ENCODE measurements around the gene OR2C1.

OR2C1 gene

DNA sequence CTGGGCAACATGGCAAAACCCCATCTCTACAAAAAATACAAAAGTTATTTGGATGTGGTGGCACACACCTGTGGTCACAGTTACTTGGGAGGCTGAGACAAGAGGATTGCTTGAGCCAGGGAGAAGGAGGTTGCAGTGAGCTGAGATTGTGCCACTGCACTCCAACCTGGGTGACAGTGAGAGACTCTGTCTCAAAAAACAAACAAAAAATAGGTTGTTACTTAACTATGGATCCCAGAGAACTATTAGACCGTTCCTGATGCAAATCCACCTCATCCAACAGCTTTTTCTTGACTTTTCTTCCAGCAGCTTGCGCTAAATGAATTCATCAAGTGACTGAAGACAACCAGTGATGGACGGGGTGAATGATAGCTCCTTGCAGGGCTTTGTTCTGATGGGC lies at the start of gene OR2C1:
Gene OR2C1 (plus strand): TSS at position 301 of the 400 bp plus-strand sequence. CDS start 52 bp downstream, at position 353.
- DNase-seq (ENCODE audit: low read depth in 3 of 3): no peak

GRCh38 chr16:3306078-3306477 lies 49.6 kb upstream of the OR2C1 start:
- DNase-seq (ENCODE audit: low read depth in 3 of 3): no peak

- DNase-seq (ENCODE audit: low read depth in 3 of 3): no peak
These were observed 44.2 kb upstream of the OR2C1 start for GRCh38 chr16:3311496-3311895.

GRCh38 chr16:3317315-3317999 lies 38.2 kb upstream of the OR2C1 start:
- no peak for DNase-seq (ENCODE audit: low read depth in 3 of 3)

DNA sequence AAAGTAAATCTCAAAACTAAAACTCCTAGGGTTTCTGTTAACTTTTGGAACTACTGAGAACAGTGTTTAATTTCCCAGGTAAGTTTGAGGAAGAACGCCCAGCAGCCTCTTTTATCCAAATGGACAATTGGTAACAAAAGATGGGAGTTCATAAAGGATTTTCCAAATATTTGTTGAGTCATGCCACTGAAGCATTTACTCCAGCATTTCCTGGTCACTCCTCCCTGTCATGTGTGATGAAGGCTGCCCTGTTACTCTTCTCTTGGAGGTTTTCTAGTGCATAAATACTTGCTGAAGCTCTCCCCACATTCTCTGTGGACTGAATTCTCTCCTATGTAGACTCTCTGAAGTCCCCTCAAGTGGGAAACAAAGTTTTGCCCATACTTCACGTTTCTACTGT lies 33.9 kb upstream of the OR2C1 start:
- no peak for DNase-seq (ENCODE audit: low read depth in 3 of 3)

DNA sequence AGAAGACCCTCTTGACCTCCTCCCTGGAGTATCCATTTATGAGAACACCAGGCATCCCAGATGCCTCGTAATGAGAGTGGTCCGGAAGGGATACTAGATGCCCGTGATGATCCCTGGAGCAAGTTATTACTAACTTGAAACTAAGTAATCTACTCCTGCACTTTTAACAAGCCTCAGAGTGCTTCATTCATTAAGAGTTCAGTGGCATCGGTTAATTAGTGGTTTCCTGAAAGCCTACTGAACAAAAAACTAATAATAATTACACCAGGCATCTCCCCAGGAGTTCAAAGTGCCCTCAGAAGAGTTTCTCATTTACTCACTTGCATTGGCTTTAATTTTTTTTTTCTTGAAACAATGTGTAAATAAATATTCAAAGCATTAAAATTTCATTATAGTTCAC lies 28.2 kb upstream of the OR2C1 start:
- DNase-seq (ENCODE audit: low read depth in 3 of 3): no peak

GRCh38 chr16:3328104-3328503 lies 27.6 kb upstream of the OR2C1 start:
- DNase-seq (ENCODE audit: low read depth in 3 of 3): no peak

GRCh38 chr16:3328643-3329042 lies 27.0 kb upstream of the OR2C1 start:
- no peak for DNase-seq (ENCODE audit: low read depth in 3 of 3)

DNA sequence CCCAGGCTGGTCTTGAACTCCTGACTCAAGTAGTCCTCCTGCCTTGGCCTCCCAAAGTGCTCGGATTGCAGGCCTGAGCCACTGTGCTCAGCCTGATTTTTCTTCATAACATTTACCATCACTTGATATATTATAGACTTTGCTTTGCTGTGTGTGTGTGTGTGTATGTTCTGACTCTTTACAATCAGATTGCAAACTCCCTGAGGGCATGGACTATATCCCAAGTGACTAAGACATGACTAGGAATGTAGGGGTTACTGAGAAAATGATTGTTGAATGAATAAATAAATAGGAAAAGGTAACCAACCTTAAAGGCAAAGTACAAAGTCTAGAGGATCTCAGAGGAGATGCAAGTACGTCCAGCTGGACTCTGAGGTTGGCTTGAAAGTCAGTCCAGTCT lies 9.6 kb upstream of the OR2C1 start:
- DNase-seq (ENCODE audit: low read depth in 3 of 3): no peak

GRCh38 chr16:3347586-3347985 lies 8.1 kb upstream of the OR2C1 start:
- no peak for DNase-seq (ENCODE audit: low read depth in 3 of 3)

GRCh38 chr16:3348547-3349167 lies 7.0 kb upstream of the OR2C1 start:
- no peak for DNase-seq (ENCODE audit: low read depth in 3 of 3)

DNA sequence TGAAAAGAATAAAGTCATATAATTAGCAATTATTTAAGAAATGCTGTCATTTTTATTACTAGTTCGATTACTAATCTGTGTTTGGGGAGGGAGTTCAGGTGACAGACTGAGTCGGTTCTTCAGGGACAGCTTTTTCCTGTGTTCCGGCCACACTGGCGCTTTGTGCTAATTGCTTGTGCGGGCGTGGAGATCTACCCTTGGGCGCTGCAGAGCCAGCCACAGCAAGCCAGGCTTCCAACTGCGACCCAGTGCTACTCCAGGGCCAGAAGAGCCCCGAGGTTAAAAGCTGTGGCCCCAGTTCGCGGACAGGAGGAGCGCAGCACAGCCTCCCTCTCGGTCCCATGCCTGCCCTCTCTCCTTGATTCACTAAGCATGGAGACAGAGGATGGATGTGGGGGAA lies 6.5 kb upstream of the OR2C1 start:
- no peak for DNase-seq (ENCODE audit: low read depth in 3 of 3)

DNA sequence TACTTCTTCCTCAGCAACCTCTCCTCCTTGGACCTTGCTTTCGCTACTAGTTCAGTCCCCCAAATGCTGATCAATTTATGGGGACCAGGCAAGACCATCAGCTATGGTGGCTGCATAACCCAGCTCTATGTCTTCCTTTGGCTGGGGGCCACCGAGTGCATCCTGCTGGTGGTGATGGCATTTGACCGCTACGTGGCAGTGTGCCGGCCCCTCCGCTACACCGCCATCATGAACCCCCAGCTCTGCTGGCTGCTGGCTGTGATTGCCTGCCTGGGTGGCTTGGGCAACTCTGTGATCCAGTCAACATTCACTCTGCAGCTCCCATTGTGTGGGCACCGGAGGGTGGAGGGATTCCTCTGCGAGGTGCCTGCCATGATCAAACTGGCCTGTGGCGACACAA lies 429 bp downstream of the OR2C1 start:
- DNase-seq (ENCODE audit: low read depth in 3 of 3): no peak

- DNase-seq (ENCODE audit: low read depth in 3 of 3): no peak
These were observed 3.2 kb downstream of the OR2C1 start for GRCh38 chr16:3358871-3359270.

GRCh38 chr16:3362931-3363330 lies 7.2 kb downstream of the OR2C1 start:
- DNase-seq (ENCODE audit: low read depth in 3 of 3): no peak

- DNase-seq (ENCODE audit: low read depth in 3 of 3): no peak
These were observed 8.1 kb downstream of the OR2C1 start for GRCh38 chr16:3363793-3364192.

GRCh38 chr16:3364774-3365427 lies 9.2 kb downstream of the OR2C1 start:
- peak; percentile 75 to 85 (median 78) for DNase-seq (ENCODE audit: low read depth in 3 of 3)

- no peak for DNase-seq (ENCODE audit: low read depth in 3 of 3)
These were observed 13.4 kb downstream of the OR2C1 start for GRCh38 chr16:3369073-3369472.

DNA sequence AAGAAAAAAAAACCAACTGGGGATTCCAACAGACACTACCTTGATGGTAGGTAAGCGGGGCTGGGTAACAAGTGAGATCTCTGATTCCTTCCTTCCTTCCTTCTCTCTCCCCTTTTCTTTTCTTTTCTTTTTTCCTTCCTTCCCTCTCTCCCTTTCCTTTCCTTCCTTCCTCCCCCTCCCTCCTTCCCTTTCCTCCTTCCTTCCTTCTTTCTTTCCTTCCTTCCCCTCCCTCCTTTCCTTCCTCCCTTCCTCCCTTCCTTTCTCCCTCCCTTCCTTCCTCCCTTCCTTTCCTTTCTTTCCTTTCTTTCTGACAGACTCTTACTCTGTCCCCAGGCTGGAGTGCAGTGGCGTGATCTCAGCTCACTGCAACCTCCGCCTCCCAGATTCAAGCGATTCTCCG lies 20.0 kb downstream of the OR2C1 start:
- no peak for DNase-seq (ENCODE audit: low read depth in 3 of 3)

- DNase-seq (ENCODE audit: low read depth in 3 of 3): no peak
These were observed 22.2 kb downstream of the OR2C1 start for GRCh38 chr16:3377917-3378316.

DNA sequence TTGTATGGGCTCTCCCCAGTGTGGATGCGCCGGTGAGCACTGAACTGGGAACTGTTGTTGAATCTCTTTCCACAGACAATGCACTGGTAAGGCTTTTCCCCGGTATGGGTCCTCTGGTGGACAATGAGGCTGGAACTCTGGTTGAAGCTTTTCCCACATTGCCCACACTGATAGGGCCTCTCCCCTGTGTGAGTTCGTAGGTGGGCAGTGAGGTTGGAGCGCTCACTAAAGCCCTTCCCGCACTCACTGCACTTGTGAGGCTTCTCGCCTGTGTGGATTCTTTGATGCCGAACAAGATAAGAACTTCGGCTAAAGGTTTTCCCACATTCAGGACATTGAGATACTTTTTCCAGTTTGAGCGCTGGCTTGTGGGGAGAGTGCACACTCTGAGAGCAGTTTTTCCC lies 27.4 kb downstream of the OR2C1 start:
- no peak for DNase-seq (ENCODE audit: low read depth in 3 of 3)

- no peak for DNase-seq (ENCODE audit: low read depth in 3 of 3)
These were observed 32.6 kb downstream of the OR2C1 start for GRCh38 chr16:3388325-3388724.

DNA sequence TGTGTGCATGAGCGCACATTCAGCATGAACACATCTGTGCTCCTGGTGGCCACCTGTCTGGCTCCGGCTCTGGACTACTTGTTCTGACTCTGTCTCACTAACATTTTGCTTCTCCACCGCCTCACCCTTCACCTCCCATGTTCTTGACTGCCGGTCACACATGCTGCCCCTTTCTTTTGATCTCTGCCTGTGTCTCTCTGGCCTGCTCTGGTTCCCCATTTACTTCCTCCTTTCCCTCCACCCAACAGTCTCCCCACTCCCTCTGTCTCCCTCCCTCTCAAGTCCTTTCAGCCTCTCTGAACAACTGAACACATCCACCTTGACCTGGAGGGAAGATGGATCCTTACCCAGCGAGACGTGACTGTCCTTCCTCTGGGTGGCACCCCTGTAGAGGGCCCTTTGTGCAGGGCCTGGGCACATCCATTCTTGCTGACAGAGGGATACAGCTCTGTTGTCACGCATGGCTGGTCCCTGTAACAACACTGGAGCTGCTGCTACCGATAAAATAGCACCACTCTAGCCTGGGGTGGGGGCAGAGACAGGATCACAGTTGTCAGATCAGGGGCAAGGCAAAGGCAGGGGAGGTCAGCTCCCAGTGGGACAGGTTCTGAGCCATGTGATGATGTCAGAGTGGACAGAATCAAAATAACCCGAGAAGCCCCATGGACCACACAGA lies 34.1 kb downstream of the OR2C1 start:
- DNase-seq (ENCODE audit: low read depth in 3 of 3): no peak
